Measurements from ENCODE around the gene CYSRT1.

The CYSRT1 gene

DNA sequence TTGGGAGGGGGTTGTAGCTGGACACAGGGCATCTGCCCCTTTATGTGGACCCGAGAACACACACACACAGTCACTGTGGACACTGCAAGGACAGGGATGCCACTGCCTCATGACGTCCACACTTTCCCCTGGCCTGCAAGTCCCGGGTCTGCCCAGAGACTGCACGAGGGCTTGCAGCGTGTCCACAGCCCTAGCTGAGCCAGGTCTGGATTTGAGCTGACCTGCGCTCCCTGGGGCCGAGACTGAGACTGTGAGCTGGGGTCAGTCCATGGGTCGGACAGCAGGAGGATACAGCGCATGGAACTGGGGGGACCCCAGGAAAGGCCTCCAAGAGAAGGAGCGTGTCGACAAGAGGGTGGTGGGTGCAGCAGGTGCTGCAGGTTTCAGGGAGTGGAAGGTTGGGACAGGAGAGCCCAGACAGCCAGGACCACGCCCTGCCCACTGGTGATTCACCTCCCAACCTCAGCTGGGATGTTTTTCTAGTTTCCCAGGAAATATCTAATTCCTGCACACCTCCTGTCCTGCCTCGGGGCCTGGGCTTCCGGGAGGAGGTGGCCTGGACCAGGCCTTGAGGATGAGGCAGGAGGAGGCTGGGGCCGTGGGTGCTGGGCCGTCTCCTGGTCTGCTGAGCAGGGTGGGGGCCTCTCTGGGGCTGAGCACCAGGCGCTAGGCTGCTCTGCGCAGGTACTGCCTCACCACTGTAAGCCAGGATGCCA is 1.5 kb downstream of the CYSRT1 start:
- no peak for DNase-seq (ENCODE audit: low read depth, low spot score)

- peak; percentile 87 for DNase-seq (ENCODE audit: low read depth, low spot score)
Observed at GRCh38 chr9:137227054-137227852, 2.3 kb downstream of the CYSRT1 start, which contains the start of gene RNF224. Gene RNF224, plus strand, starts transcription at chr9:137227502. Its CDS starts 834 bp downstream, at chr9:137228336.

GRCh38 chr9:137227853-137228505 is 3.0 kb downstream of the CYSRT1 start:
- no peak for DNase-seq (ENCODE audit: low read depth, low spot score)

- DNase-seq (ENCODE audit: low read depth, low spot score), result no peak
Observed at GRCh38 chr9:137228506-137228967, 3.6 kb downstream of the CYSRT1 start.

GRCh38 chr9:137228968-137229896 is 4.3 kb downstream of the CYSRT1 start:
- DNase-seq (ENCODE audit: low read depth, low spot score), result no peak

DNA sequence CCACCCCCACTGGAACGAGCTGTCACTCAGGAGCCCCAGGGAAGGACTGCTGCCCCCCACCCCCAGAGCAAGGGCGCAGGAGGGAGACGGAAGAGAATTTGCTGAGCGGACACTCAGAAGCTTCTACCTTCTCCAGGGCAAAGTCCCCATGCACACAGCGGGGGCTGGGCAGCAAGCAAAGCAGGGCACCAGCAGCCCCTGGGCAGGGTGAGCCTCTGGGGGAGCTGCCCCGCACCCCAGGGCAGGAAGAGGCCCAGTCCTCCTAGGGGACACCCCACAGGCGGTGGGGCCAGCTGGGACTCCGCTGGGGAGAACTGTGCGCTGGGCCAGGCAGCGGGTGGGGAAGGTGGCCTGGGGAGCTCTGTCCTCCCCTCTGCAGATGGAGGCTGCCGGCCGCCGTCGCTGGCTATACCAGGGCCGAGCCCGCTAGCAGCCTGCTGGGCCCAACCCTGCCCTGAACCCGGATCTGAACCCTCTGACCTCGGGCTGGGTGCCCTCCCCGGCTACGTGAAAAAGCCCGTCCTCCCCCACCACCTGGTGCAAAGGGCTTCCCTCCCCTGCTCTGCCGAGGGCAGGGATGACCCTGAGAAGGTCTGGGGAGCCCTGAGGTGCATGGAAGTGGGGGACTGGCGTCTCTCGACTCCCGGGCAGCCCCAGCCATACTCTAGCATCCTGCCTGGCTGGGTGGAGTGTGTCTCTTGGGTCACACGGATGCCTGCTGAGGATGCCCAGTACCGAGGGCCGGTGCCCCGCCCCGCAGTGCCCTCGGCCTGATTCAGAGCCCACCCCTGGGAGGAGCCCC is 5.1 kb downstream of the CYSRT1 start:
- no peak for DNase-seq (ENCODE audit: low read depth, low spot score)

DNA sequence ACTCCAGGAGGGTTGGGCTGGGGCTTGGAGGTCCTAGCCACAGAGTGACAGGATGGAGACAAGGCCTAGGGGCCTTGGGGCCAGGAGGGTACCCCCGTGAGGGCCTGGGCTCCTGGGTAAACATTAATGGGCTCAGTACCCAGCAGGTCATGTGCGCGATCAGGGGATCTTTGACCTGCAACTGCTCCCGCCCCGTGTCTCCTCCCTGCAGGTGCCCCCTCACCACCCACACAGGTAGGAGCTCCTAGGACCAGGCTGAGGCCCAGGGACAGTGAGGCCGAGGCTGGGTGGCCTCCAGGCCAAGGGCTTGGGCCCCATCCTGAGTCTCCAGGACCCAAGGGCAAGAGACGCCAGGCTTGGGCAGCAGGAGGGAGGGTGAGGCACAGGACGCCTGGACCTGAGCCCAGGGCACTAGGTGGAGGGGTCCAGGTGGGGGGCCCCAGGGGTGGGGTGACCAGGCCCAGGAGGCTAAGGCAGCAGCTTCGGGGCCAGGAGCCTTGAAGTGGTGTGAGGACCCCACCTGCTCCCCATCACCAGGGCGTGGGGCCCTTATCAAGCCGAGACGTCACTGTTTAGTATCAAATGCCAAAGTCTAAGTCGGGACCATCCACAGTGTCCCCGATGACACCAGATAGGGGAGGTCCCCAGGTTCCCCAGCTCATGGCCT is 5.9 kb downstream of the CYSRT1 start, which contains the start of gene SLC34A3:
Gene SLC34A3 (plus strand): TSS at position 197 of the 667 bp plus-strand sequence. CDS start 802 bp downstream, outside the sequence.
- DNase-seq (ENCODE audit: low read depth, low spot score), result no peak

DNA sequence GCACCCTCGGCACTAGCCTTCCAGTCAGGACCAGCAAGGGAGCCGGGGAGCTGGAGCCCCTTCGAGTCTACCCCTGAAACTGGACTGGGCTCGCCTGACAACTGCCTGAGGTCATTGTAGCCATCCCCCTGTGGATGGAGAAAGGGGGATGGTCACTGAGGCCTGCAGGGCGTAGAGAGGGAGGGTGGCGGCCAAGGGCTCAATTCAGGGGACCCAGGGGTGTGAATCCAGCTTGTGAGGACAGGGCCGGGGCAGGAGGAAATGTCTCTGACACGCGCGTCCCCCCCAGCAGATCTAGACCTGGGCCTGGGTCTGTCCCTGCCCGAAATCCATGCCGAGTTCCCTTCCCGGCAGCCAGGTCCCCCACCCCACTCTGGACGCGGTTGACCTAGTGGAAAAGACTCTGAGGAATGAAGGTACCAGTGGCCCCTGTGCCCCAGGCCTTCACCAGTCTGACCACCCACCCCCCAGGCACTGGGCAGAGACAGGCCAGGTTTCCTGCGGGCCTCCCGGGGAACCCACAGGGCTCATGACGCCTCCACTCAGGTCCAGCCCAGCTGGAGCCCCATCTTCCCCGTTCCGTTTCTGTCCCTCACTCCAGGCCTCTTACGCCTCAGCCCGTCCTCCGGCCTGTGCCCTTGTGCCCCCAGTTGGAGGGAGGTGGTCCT is 6.5 kb downstream of the CYSRT1 start:
- no peak for DNase-seq (ENCODE audit: low read depth, low spot score)

GRCh38 chr9:137232101-137232500 is 7.1 kb downstream of the CYSRT1 start:
- no peak for DNase-seq (ENCODE audit: low read depth, low spot score)

- DNase-seq (ENCODE audit: low read depth, low spot score), result no peak
Observed at GRCh38 chr9:137232510-137232909, 7.5 kb downstream of the CYSRT1 start.

- no peak for DNase-seq (ENCODE audit: low read depth, low spot score)
Observed at GRCh38 chr9:137233143-137233980, 8.4 kb downstream of the CYSRT1 start.

DNA sequence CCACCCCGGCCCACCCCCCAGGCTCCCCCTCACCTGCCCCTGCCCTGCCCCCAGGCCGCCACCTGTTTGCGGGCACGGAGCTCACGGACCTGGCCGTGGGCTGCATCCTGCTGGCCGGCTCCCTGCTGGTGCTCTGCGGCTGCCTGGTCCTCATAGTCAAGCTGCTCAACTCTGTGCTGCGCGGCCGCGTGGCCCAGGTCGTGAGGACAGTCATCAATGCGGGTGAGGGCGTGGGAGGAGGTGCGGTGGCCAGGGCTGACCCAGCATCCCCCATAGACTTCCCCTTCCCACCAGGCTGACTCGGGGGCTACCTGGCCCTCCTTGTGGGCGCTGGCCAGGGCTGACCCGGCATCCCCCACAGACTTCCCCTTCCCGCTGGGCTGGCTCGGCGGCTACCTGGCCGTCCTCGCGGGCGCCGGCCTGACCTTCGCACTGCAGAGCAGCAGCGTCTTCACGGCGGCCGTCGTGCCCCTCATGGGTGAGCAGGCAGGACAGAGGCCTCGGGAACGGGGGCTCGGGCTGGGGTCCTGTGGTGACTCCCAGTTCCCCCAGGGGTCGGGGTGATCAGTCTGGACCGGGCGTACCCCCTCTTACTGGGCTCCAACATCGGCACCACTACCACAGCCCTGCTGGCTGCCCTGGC is 9.2 kb downstream of the CYSRT1 start:
- no peak for DNase-seq (ENCODE audit: low read depth, low spot score)

- DNase-seq (ENCODE audit: low read depth, low spot score), result no peak
Observed at GRCh38 chr9:137234758-137235423, 9.9 kb downstream of the CYSRT1 start.

- peak; percentile 39 for DNase-seq (ENCODE audit: low read depth, low spot score)
Observed at GRCh38 chr9:137235424-137236237, 10.7 kb downstream of the CYSRT1 start.

DNA sequence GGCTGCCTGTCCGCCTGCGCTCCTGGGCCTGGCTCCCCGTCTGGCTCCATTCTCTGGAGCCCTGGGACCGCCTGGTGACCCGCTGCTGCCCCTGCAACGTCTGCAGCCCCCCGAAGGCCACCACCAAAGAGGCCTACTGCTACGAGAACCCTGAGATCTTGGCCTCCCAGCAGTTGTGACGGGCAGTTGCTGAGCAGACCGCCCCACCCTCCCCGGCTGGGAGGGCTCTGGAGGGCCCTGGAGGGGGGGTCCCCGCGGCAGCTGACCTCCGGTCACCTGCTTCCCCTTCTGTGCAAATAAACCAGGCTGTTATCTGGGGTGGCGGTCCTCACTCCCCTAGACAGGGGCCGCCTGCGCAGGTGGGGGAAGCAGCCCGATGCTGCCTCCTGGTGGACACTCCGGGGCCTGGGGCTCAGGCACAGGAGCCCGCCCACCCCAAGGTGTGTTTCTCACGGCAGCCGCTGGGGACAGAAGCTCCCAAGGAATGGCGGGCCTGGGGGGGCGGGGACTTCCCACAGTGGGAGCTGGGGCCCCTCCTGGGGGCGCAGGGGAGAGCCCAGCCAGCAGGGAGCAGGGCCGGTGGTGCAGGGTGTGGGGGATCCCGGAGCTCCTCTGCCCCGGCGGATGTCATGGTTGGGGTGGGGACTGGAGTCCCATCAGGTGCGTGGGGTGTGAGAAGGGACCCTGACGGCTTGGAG is 11.4 kb downstream of the CYSRT1 start:
- DNase-seq (ENCODE audit: low read depth, low spot score), result peak; percentile 93
